GM18861 (cell line): ENCODE data around the gene ADRA2A.

ENCODE experiments used
- ATAC-seq: cut with Tn5 transposase; IDR thresholded peaks from one replicate; pipeline ENCODE4 v1.9.1; 2021; ENCODE audit not compliant: unreplicated experiment

Gene ADRA2A

GRCh38 chr10:111130471-111130870 lies 53.6 kb downstream of the ADRA2A start:
- no peak for ATAC-seq
